GM12872 (cell line): ENCODE measurements around the gene LSG1.

Experiments
- CTCF ChIP-seq: IDR thresholded peaks from 3 replicates; pipeline ENCODE4 v1.5.1; 2011; ENCODE audit warnings: low read depth, mild to moderate bottlenecking, low read length, moderate library complexity; ENCODE audit not compliant: insufficient read depth

Gene LSG1

GRCh38 chr3:194671900-194672808, at the start of gene LSG1:
LSG1 (minus strand) TSS chr3:194672191; CDS start chr3:194672162, 29 bp downstream.
- no peak for TF ChIP-seq CTCF

- TF ChIP-seq CTCF, result no peak
Measured at GRCh38 chr3:194720048-194720447, 48.1 kb upstream of the LSG1 start.

- no peak for TF ChIP-seq CTCF
Measured at GRCh38 chr3:194718079-194718478, 46.1 kb upstream of the LSG1 start.

- no peak for TF ChIP-seq CTCF
Measured at GRCh38 chr3:194715022-194715800, 43.2 kb upstream of the LSG1 start.

GRCh38 chr3:194714564-194714963, 42.6 kb upstream of the LSG1 start:
- TF ChIP-seq CTCF, result no peak

GRCh38 chr3:194714137-194714455, 42.1 kb upstream of the LSG1 start:
- TF ChIP-seq CTCF, result no peak

- no peak for TF ChIP-seq CTCF
Measured at GRCh38 chr3:194713299-194714136, 41.5 kb upstream of the LSG1 start.
